GM21576 (cell line): ENCODE data around the gene WBP1L.
"Not testable (repeated sequence)": the region's sequence is repeated elsewhere in the genome, so short reads cannot be mapped to it uniquely, and the experiment has no call there.

Experiments used
- ATAC-seq: cut with Tn5 transposase; IDR thresholded peaks from one replicate; pipeline ENCODE4 v1.9.1; 2021; ENCODE audit warnings: mild to moderate bottlenecking, moderate library complexity; ENCODE audit not compliant: unreplicated experiment

Gene WBP1L

GRCh38 chr10:102832987-102833386, 89.2 kb downstream of the WBP1L start:
- ATAC-seq: no peak

DNA sequence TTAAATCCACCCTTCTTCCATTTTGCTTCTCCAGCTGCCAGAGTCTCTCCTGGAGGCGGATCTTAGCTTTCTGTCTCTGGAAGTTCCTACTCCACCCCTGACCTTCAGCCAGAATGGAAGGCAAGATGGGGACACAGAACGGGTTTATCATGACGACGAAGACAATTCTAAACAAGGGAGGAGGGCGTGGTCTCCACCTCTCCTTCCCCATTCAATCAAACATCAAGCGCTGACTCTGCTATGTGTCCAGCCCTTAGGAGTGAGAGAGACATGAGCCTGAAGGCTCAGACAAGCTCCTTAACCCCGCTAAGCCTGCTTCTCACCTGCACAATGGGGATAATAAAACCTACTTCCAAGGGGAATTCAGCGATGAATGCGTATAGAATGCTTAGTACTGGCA, 90.4 kb downstream of the WBP1L start:
- ATAC-seq: no peak

DNA sequence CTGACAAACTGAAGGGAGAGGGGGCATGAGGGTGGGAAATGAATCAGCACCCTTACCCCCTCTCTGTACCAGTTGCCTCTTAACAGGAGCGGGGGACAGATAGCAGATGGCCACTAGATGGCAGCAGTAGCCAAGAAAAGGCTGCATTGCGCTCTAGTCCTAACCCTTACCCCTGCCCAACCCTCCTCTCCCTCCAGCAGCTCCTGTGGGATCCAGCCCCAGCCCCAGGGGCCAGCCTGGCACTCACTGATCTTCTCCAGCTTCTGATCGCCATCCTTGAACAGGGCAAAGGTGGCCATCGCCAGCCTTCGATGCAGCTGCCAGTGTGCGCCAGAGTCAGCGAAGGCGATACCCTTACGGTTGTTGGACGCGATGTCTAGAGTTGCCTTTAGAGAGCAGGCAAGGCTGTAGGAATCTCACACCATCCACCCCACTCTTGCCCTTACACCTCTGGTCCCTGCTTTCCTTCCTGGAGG, 91.3 kb downstream of the WBP1L start:
- ATAC-seq: peak; percentile 50

- ATAC-seq: no peak
Observed at GRCh38 chr10:102837230-102837721, 93.5 kb downstream of the WBP1L start, which contains the start of gene CYP17A1. Gene CYP17A1 (minus strand): TSS chr10:102837413. CDS start chr10:102837361, 52 bp downstream.

GRCh38 chr10:102838276-102838927, 94.7 kb downstream of the WBP1L start:
- not testable (repeated sequence) for ATAC-seq

DNA sequence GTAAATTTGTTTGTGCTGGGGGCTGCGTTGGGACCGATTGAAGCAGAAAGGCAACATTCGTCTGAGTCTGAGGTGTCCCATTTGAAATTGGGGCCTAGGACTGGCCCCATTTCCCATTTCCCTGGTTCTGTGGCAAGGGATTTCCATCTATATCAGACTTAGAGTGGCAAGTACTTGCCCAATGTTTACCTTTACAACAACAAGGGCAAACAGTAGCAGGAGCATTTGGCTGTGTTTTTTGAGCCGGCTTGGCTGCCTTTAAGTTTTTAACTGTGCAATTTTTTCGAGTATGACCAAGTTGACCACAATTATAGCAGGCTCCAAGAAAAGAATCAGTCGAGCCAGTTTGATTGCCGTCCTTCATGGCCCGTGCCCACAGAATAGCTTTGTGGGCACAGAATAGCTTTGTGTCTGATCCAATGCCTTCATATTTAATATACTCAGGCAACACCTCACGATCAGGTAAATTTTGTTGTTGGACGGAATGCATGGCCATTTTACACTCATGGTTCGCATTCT, 98.1 kb downstream of the WBP1L start:
- no peak for ATAC-seq

GRCh38 chr10:102843139-102843538, 99.4 kb downstream of the WBP1L start:
- not testable (repeated sequence) for ATAC-seq

DNA sequence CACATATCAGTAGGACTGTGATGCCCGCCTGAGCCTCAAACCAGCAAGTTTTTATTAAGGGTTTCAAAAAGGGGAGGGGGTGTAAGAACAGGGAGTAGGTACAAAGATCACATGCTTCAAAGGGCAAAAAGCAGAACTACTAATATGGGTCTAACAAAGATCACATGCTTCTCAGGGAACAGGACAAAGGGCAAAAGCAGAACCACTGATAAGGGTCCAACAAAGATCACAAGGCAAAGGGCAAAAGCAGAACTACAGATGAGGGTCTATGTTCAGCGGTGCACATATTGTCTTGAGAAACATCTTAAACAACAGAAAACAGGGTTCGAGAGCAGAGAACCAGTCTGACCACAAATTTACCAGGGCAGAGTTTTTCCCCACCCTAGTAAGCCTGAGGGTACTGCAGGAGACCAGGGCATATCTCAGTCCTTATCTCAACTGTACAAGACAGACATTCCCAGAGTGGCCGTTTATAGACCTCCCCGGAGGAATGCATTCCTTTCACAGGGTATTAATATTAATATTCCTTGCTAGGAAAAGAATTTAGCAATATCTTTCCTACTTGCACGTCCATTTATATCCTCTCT, 100.5 kb downstream of the WBP1L start:
- not testable (repeated sequence) for ATAC-seq

DNA sequence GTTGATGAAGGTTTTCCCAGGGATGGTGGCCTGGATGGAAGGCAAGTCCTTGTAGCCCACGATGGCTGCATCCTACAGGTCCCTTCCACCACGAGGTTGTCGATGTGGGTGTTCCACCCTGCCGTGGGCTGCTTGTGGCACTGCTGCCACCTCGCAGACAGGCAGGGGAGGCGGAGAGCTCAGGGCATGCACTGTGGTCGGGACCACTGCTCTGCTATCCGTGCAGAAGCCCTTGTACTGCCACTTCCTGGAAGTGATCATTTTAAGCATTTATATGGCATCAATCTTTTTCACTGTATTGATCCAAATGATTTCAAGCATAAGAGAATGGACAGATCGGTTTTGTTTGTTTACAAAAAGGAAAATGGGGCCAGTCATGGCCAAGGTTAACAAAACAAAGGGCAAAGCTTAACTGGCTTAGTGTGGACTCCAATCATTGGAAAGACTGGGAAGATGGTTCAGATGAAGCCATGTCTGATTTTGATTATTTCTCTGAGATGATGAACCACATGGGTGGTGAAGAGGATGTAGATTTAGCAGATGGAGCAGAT, 101.7 kb downstream of the WBP1L start:
- ATAC-seq: no peak

DNA sequence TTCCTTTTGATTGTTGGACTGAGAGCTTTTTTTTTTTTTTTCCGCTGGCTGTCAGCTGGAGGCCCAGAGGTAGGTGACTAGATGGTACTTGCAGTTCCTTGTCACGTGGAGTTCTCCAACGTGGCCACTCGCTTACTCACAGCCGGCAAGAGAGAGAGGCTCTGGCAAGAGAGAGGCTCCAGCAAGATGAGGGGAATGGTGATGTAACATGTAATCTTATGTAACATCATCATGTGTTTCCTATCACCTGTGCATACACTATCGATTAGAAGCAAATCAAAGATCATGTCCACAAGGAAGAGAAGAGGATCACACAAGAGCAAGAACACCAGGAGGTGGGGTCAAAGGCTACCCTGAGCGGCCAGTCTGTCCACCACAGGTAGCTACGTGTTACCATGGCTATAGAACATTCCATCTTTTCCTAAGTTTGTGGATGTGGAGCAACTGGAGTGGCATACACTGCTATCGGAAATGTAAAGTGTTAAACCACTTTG, 106.3 kb downstream of the WBP1L start:
- no peak for ATAC-seq

DNA sequence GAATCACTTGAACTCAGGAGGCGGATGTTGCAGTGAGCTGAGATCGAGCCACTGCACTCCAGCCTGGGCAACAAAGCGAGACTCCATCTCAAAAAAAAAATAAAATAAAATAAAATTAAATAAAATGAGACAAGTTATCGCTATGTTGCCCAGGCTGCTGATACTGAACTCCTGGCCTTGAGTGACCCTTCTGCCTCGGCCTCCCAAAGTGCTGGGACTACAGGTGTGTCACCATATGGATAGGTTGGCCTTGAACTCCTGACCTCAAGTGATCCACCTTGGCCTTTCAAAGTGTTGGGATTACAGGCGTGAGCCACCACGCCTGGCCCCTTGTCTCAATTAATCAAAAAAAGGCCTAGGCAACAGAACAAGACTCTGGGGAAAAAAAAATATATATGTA, 109.5 kb downstream of the WBP1L start:
- not testable (repeated sequence) for ATAC-seq

DNA sequence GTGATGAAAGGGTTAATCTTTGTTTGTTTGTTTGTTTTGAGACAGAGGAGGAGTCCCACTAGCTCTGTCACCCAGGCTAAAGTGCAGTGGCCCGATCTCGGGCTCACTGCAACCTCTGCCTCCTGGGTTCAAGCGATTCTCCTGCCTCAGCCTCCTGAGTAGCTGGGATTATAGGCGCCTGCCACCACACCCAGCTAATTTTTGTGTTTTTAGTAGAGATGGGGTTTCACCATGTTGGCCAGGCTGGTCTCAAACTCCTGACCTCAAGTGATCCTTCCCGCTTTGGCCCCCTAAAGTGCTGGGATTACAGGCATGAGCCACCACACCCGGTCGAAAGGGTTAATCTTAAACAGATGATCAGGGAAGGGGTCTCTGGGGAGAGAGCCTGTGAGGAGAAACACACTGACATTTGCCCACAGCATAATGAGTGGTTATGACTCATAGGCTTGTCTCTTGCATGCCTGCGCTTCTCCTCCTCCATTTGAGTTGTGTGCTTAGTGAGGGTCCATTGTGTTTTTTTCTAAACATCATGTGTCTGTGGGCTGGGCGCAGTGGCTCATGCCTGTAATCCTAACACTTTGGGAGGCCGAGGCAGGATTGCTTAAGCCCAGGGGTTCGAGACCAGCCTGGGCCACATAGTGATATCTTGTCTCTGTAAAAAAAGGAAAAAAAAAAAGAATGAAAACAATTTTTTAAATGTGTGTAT, 112.1 kb downstream of the WBP1L start:
- not testable (repeated sequence) for ATAC-seq

DNA sequence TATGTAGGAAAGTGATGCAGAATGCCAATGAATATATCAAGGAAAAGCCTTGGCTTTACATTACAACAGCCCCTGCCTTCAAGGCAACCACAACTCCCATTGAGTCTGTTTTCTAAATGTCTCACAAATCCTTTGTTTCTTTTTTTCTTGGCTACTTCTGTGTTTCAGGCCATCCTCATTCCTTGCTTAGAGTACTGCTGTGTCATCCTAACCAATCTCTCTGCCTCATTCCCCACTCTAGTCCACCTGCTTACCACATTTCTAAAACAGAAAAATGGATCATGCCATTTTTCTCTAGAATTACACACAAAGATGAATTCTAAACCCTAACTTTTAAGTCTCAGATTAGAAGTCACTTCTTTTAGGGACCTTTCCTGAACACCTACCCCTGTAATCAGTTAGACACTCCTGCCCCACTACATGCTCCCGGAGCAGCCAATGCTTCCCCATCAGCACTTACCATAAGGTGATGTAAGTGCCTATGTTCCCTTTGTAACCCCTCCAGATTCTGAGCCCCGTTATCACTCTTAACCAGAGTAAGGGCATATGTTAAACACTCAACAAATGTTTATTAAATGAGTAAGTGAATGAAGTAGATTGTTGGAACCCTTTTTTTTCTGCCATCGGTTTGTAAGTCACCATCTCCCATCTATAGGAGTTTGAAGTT, 113.1 kb downstream of the WBP1L start:
- ATAC-seq: no peak

GRCh38 chr10:102859911-102860310, 116.2 kb downstream of the WBP1L start:
- no peak for ATAC-seq

- ATAC-seq: no peak
Observed at GRCh38 chr10:102863660-102864059, 119.9 kb downstream of the WBP1L start.

DNA sequence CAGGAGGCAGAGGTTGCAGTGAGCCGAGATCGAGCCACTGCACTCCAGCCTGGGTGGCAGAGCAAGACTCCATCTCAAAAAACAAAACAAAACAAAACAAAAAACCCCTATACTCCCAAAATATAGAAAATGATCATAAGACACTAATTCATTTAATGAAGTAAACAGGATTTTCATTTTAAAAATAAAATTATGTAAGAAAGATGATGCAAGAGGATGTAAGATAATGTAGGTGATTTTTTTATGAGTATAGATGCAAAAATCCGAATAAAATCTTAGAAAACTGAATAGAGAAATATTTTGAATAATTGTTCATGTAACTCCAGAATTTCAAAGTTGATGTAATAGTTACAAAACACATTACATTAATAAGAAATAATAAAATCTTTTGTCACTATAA, 121.9 kb downstream of the WBP1L start:
- no peak for ATAC-seq
